HG03457 (cell line): Measurements from ENCODE around the gene TNFSF9.
"Not testable (repeated sequence)": the region's sequence is repeated elsewhere in the genome, so short reads cannot be mapped to it uniquely, and the experiment has no call there.

ENCODE experiments used
- ATAC-seq: cut with Tn5 transposase; IDR thresholded peaks from one replicate; pipeline ENCODE4 v1.9.1; 2021; ENCODE audit warnings: moderate number of reproducible peaks; ENCODE audit not compliant: unreplicated experiment

Gene TNFSF9

GRCh38 chr19:6531163-6531955 is 533 bp downstream of the TNFSF9 start:
- no peak for ATAC-seq

GRCh38 chr19:6531956-6532243 is 1.1 kb downstream of the TNFSF9 start:
- no peak for ATAC-seq

GRCh38 chr19:6532244-6532999 is 1.6 kb downstream of the TNFSF9 start:
- no peak for ATAC-seq

- ATAC-seq: no peak
Measured at GRCh38 chr19:6533000-6533328, 2.1 kb downstream of the TNFSF9 start.

DNA sequence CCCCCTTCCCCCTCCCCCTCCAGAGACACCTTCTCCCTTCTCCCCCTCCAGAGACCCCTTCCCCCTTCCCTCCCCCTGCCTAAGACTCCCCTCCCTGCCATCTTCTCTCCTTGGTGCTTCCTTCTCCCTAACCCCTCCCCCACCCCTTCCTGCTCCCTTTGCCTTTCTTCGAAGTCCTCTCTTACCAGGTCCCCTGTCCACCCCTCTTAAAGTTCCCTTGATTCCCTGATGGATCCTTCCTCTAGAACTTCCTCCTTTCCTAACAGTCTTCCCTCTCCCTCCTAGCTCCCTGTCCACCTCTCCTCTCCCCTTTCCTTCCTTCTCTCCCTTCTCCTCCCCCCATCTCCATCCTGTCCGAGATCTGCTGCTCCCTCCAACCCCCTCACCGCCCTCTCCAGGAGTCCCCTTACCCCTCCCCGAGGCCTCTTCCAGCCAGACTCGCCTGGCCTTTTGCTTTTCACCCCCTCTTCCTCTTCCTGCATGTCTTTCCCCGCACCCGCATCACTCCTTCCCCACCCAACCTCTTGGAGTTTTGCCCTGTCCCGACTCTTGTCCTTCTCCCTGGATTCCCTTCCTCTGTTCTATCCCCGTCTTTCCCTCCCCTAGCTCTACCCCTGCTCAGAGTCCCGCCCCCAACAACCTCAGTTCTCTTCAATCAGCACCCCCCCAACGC is 3.1 kb downstream of the TNFSF9 start:
- no peak for ATAC-seq

DNA sequence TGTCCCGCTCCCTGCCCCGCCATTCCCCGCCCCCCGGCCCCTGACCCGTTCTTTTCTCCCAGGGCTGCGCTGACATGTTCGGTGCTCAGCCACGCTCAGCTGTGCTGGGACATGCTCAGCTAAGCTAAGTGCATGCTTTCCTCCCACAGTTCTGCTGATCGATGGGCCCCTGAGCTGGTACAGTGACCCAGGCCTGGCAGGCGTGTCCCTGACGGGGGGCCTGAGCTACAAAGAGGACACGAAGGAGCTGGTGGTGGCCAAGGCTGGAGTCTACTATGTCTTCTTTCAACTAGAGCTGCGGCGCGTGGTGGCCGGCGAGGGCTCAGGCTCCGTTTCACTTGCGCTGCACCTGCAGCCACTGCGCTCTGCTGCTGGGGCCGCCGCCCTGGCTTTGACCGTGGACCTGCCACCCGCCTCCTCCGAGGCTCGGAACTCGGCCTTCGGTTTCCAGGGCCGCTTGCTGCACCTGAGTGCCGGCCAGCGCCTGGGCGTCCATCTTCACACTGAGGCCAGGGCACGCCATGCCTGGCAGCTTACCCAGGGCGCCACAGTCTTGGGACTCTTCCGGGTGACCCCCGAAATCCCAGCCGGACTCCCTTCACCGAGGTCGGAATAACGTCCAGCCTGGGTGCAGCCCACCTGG is 3.7 kb downstream of the TNFSF9 start:
- ATAC-seq: no peak

- no peak for ATAC-seq
Measured at GRCh38 chr19:6535558-6536137, 4.8 kb downstream of the TNFSF9 start.

GRCh38 chr19:6539514-6539913 is 8.7 kb downstream of the TNFSF9 start:
- no peak for ATAC-seq

DNA sequence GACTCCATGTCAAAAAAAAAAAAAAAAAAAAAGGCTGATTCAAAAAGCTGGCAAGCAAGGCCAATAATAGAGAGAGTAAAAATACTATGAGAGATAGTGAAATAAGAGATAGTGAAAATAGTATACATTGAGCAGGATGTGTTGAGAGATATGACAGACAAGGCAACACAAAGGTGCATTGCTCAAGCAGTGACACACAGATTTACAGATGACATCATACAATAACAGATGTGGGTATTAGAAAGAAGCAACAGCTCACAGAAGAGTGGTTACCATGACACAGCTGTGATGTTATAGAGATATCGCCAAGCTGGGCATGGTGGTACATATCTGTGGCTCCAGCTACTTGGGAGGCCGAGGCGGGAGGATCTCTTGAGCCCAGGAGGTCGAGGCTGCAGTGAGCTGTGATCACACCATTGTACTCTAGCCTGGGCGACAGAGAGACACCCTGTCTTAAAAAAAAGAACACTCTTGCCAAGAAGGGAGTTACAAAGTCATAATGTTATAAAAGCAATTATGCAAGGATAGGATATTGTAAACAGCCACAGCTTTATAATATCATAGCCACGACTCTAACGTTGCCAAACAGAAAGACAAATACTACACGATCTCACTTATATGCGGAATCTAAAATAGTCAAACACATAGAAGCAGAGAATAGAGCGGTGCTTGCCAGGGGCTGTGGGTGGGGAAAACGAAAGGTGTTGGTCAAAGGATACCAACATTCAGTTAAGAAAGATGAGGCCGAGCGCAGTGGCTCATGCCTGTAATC is 10.3 kb downstream of the TNFSF9 start:
- ATAC-seq: no peak

DNA sequence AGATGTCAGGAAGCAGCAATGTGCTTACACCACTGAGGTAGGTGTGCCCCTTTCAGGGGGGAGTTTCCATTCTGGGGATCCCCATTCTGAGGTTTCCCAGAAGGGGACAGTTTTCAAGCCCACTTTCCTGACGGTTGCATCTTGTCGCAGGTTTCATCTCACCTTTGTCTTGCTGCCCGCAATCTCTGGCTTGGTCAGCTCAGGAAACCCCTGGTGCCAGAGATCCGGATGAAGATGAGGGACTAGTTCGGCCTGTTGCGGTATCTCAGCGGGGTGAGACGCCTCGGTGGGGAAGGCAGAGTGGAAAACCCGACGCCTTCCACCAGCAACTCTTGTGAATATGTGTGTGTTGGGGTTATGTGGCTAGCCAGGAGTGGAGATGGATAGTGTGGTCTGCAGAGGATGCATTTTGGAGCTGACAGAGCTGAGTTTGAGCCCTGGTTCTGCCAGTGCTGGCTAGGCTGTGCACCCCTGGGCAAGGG is 13.1 kb downstream of the TNFSF9 start:
- ATAC-seq: no peak

DNA sequence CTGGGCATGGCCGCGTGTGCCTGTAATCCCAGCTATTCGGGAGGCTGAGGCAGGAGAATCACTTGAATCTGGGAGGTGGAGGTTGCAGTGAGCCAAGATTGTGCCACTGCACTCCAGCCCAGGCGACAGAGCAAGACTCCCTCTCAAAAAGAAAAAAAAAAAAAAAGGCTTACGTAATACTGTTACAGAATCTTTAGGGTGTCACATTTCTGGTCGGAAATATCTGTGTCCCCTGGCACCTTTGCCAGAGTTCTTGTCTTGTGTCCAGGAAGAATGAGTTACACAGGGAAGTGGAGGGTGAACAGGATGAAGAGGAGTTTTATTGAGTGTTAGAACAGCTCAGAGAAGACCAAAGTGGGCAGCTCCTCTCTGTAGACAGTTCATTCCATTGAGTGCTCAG is 19.9 kb downstream of the TNFSF9 start:
- not testable (repeated sequence) for ATAC-seq

- ATAC-seq: no peak
Measured at GRCh38 chr19:6551091-6551490, 20.3 kb downstream of the TNFSF9 start.

- ATAC-seq: no peak
Measured at GRCh38 chr19:6551607-6552450, 21.0 kb downstream of the TNFSF9 start.

DNA sequence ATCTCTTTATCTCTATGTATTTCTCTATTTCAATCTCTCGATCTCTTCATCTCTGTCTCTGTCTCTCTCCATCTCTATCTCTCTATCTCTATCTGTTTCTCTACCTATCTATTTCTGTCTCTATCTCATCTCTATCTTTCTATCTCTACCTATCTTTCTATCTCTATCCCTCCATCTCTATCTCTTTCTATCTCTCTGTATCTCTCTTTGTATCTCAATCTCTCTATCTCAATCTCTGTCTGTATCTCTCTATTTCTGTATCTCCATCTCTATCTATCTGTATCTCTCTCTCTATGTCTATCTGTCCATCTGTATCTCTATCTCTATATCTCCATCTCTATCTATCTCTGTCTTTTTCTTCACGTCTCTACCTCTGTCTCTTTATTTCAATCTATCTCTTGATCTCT is 25.2 kb downstream of the TNFSF9 start:
- ATAC-seq: no peak

- no peak for ATAC-seq
Measured at GRCh38 chr19:6556480-6557195, 25.8 kb downstream of the TNFSF9 start.

DNA sequence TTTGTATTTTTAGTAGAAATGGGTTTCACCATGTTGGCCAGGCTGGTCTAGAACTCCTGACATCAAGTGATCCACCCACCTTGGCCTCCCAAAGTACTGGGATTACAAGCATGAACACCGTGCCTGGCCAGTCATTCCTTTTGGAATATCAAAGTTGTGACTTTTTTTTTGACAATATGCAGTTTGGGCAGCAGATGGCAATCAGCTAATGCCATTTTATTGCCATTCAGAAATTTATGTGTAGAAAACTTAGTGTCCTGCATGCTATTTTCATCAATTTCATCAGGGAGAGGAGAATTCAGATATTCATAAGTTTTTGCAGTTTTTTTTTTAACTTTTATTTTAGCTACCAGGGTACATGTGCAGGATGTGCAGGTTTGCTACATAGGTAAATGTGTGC is 31.6 kb downstream of the TNFSF9 start:
- ATAC-seq: not testable (repeated sequence)

DNA sequence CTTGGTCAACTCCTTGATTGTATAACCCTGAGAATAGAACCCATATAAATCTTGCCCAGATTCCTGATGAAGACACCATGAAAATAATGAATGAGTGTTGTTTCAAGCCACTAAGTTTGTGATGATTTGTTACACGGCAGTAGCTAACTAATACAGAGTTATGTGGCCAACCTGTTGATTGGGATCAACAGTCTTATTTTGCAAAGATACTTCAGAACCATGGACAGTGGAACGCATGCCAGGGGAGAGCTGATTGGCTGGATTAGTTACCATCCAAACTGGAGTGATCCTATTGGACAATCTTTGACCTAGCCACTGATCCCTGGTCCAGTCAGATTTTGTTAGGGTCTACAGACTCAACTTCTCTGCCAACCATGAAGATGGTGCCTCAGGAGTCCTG is 33.6 kb downstream of the TNFSF9 start:
- ATAC-seq: no peak

DNA sequence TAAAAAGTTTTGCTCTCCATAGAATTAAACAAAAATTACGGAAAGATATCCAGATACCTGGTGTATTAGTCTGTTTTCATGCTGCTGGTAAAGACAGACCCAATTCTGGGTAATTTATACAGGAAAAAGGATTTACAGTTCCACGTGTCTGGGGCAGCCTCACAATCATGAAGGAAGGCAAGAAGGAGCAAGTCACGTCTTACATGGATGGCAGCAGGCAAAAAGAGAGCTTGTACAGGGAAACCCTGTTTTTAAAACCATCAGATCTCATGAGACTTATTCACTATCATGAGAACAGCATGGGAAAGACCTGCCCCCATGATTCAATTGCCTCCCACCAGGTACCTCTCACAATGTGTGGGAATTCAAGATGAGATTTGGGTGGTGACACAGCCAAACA is 35.9 kb downstream of the TNFSF9 start:
- ATAC-seq: not testable (repeated sequence)

GRCh38 chr19:6568010-6568526 is 37.2 kb downstream of the TNFSF9 start:
- ATAC-seq: no peak
